GM21619 (cell line): Measurements from ENCODE around the gene EYS.
"Not testable (repeated sequence)": the region's sequence is repeated elsewhere in the genome, so short reads cannot be mapped to it uniquely, and the experiment has no call there.

Experiments
- ATAC-seq: cut with Tn5 transposase; IDR thresholded peaks from one replicate; pipeline ENCODE4 v1.9.1; 2021; ENCODE audit not compliant: unreplicated experiment

EYS gene

DNA sequence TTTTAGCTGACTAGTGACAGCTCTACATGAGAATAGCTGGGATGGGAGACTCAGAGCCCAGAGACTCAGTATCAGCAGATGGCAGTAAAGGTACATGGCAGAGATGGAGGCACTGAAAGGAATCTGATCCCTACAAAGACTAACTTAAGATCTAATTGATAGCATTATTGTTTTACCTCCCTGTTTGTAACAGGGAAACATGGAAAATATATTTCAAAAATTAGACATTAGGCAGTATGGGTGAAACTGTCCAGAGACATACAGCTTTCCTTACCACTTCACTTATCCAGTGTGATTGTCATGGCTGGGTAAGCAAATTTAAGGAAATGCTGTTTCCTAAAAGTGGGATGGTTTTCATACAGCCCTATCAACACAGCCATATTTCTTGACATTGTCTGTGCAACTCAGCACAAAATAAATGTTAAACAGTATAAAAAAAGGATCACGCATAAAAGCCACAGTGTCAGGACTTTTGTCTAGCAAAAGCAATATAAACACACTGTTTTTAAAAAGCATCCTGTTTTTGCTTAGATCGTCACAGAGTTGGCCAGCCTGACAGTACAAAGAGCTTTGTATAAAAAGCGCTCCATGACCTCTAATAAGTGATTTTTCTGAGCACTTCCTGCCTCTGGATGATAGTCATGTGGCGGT, 1694.5 kb downstream of the EYS start:
- no peak for ATAC-seq

DNA sequence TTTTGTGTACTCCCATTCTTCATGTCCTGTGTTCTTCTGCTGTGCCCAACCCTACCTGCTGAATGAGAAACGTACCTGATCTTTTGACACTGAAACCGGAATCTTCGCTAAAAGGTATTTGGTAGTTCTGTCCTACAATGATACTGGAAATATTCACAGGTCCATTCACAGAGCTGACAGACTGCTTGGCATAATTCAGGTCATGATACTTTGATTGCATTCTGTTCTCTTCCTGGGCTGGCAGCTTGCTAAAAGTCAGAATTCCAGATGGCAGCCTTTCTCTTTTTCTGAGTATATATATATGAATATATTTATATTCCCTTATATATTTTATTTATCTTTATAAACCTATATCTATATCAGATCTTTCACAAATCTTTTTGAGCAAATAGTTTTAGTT, 1696.4 kb downstream of the EYS start:
- no peak for ATAC-seq

DNA sequence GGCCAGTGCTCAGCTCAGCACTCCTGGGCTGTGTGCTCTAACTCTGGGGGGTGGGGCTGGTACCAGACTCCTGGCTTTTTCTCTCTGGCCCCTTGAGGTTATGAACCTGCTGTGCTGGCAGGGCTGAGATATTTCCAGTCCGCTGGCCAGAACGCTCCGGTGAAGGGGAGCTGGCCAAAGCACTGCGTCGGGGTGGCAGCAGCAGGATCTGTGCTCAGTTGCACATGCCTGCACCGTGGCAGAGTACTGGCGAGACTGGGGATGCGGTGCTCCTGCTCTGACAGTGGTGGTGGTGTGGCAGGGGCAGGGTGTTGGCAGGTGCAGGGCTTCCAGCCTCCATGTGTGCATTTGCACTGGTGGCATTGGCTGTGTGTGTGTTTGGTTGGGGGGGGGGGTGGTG, 1697.0 kb downstream of the EYS start:
- no peak for ATAC-seq

DNA sequence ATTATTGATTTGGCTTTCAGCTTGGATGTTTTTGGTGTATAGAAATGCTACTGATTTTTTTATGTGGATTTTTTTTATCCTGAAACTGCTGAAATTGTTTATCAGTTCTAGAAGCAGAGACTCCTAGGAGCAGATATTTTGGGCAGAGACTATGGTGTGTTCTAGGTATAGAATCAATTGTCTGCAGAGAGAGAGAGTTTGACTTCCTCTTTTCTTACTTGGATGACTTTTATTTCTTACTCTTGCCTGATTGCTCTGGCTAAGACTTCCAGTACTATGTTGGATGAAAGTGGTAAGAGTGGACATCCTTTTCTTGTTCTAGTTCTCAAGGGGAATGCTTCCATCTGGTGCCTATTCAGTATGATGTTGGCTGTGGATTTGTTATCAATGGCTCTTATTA, 1700.8 kb downstream of the EYS start:
- no peak for ATAC-seq

DNA sequence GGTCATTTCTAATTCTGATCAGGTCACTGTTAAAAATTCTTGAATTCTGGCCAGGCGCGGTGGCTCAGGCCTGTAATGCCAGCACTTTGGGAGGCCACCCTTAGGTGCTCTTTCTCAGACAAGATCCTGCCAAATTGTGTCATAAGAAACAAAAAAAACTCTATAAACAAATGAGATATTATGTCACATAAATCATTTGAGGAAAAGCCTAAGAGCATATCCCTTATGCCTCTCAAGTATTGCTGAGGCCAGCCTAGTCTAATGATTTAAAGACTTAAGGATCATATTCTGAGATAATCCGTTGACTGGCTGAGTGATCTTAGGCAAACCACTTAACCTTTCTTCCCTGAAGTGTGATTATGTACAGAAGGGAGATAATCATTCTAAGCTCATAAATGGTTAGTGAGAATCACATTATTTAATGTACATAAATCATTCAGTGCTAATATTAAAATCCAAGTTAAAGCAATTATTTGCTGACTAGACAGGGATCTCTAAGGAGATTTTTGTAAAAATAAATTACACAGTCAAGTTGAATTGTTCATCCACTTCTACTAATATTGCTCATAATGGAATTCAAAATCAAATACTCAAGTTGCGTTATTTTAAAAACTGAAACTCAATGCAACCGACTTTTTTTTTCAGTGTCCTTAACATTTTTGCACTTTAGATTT, 1706.1 kb downstream of the EYS start:
- no peak for ATAC-seq

DNA sequence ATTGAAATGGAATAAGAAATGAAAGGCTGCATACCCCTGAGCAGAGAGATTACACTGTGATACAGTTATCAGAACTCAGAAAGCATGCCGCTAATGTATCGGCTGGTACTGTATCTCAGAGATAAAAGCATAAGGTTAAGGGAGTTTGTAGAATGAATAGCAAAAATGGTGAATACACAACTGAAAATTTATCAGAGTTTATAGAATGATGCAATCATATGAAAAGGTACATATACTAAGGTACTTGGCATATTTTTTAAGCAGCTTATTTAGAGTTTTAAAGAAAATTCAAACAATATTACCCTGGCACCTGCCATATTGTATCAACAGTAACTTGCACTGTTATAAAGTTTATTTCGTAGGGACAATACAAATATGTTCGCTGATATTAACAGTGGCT, 1707.4 kb downstream of the EYS start:
- ATAC-seq: no peak

DNA sequence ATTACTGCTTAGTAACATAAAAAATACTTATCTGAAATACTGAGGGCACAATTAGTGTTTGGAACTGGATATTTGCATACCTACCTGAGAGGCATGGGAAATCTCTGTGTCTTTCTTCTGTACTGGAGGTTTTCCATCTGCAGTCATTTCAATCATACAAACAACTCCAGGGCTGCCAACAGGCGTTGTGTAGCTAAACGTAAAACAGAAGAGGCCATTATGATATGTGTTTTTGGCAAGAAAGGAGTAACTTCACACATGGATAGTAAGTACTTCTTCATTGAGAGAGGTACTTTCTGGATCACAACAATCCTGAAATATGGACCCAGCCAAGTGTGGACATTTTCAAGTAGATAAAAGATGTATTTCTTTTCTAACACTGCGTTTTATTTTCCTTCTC, 1708.0 kb downstream of the EYS start:
- ATAC-seq: no peak

- no peak for ATAC-seq
These were observed 1709.3 kb downstream of the EYS start for GRCh38 chr6:63997734-63998133.

DNA sequence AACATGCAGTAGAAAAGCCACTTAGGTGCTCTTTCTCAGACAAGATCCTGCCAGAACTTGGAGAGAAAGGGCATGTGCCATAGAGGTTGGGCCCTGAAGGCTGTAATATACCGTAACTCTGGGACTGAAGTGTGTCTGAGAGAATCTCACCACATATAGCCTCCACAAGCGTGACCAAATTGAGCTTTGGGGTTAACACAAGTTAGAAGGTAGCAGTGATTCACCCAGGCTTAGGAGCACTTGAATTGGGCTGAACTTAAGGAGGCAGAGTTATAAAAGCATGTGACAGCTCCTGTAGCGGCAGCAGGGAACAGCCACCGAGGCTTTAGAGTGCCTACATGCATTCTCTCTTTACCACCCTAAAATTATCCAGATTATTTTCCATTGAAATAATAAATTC, 1709.8 kb downstream of the EYS start:
- ATAC-seq: no peak

GRCh38 chr6:63985223-63985622, 1721.8 kb downstream of the EYS start:
- no peak for ATAC-seq

DNA sequence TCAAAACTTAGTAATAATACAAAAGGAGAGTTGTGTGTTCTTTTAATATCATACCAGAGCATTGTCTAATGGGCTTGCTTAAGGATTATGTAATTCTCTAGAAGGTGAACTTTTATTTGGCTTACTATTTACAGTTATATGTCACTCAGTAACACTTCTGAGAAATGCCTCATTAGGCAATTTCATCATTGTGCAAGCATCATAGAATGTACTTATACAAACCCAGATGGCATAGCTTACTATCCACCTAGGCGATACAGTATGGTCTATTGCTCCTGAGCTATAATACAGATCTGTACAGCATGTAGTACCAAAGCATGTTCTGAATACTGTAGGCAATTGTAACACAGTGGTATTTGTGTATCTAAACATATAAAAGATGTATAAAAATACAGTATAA, 1731.3 kb downstream of the EYS start:
- no peak for ATAC-seq

GRCh38 chr6:63968650-63969049, 1738.4 kb downstream of the EYS start:
- ATAC-seq: no peak

- no peak for ATAC-seq
These were observed 1742.7 kb downstream of the EYS start for GRCh38 chr6:63964366-63964765.

- ATAC-seq: no peak
These were observed 1743.2 kb downstream of the EYS start for GRCh38 chr6:63963769-63964315.

DNA sequence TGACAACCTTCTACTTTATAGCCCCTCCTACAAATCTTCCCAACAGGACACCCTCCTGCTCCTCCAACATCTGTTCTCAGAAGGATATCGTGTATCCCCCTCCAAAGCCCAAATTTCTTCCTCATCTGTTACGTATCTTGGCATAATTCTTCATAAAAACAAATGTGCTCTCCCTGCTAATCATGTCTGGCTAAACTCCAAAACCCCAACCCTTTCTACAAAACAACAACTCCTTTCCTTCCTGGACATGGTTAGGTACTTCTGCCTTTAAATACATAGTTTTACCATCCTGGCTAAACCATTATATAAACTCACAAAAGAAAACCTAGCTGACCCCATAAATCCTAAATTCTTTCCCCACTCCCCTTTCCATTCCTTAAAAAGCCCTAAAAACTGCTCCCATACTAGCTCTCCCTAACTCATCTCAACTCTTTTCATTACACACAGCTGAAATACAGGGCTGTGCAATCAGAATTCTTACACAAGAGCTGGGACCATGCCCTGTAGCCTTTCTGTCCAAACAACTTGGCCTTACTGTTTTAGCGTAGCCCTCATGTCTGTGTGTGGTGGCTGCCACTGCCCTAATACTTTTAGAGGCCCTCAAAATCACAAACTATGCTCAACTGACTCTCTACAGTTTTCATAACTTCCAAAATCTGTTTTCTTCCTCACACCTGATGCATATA, 1753.5 kb downstream of the EYS start:
- not testable (repeated sequence) for ATAC-seq

GRCh38 chr6:63947792-63948529, 1759.1 kb downstream of the EYS start:
- ATAC-seq: no peak

DNA sequence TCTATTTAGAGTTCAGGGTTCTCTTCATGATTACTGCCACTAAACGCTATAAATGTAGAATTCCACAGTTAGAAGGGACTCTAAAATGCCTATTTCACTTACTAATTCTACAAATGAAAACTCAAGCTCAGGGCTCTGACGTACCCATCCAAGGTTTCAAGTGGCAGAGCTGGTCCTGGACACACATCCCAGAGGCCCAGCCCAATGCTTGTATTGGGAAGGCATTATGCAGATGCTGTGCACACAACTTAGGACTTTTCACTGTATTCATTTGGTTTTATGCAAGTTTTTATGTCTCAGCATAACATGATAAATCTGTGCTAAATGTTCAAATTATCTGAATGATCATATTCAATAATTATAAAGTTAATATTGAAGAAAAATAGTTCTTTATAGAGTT, 1761.0 kb downstream of the EYS start:
- no peak for ATAC-seq

DNA sequence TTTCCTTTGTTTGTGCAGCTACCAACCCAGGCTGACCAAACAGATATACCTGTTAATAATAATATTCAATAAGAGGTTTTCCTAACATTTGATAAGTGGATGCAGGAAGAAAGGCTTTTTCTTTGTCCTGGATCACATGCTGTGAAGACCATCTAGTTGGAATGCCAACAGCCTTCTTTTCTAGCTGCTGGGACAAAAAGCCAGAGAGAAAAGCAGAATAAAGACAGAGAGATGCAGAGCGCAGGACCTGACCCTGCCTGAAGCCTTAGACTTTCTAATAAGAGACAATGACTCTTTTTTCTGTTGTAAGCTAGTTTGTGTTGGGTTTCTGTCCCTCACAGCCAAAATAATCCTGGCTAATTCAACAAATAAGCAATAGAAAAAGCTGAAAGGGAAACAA, 1763.2 kb downstream of the EYS start:
- ATAC-seq: no peak

DNA sequence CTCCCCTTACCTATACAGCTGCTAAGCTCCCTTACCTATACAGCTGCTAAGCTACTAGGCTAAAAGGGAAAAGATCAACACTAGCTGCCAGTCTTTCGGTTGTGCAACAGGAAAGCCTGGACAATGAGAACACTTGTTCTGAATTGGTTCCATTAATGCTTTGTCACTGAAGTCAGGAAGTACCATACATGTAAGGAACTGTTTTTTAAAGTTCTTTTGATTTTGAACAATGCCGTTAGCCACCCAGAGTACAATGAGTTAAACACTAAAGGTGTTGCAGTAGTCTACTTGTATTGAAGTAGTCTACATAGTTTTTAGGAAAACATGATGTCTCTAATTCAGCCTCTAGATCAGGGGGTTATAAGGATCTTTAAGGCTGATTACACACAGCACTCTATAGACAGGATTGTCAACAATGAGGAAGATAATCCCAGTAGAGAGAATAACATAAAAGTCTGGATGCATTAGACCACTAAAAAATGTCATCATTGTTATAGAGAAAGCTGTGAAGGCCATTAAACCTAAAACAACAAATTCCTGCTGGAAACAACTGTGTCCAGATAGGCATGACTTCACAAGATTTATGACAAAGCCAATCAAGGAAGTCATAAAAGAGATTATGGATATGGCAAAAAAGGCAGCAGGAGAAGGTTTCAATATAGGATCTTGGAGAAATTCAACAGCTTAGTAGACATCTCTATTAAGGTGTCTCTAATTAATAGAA, 1765.1 kb downstream of the EYS start:
- ATAC-seq: no peak

DNA sequence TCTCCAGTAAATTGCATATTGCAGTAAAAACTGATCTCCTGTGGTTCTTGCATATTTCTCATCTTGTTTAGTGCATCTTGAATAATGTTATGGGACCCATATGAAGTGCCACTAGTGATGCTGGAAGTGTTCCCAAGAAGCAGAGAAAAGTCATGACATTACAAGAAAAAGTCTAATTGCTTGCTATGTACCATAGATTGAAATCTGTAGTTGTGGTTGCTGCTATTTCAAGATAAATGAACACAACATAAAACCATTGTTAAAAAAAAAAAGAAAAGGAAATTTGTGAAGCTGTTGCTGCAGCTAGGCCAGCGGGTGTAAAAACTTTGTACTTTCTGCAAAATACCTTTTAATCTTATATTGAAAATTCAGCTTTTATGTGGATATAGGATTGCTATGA, 1767.0 kb downstream of the EYS start:
- no peak for ATAC-seq

DNA sequence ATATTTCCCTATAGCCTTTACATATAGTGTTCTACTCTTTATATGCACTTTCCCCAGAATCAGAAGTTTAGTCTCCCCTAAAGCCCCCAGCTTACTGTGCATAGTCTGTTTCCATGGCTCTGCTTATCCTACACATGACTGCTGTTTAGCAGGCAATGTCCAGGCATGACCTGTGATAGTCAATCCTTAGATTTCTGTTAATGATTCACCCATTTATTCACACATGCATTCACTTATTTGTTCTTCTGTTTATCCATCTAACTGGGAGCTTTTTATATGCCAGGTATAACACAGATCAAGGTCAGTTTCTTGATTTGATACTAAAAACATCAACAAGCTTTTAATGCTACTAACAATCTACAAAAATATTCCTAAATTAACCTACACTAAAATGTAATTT, 1770.6 kb downstream of the EYS start:
- ATAC-seq: no peak
